Cardiac septum (tissue), 1 donor: ENCODE data around the gene CACNG6. TPM values are rescaled to one million over a fixed set of nuclear protein-coding genes. Genes with fewer than 3 reads are reported as not detected.
"Not testable (repeated sequence)": the region's sequence is repeated elsewhere in the genome, so short reads cannot be mapped to it uniquely, and the experiment has no call there.

ENCODE experiments used
- DNase-seq: peaks from one replicate; pipeline ENCODE4 v3.0.0-alpha.2; 2020; ENCODE audit warnings: low spot score
- intact Hi-C: fragments of 100-400 bp; cut with DNase I; formaldehyde crosslinking; loops from one replicate; pipeline ENCODE4 v1.14.0; 2022
- long read RNA-seq: library from polyadenylated mRNA; unstranded; transcript quantifications from one replicate; pipeline ENCODE4 v2.0.0, GENCODE V29; 2021
- total RNA-seq: library from RNA; stranded (reverse); fragmentation: NEBNext Ultra II Directional; extraction: Animal tissue kit (Norgen Biotek cat#: 25700); gene quantifications from one replicate; pipeline ENCODE4 v1.2.1, GENCODE V29; 2021
- donor health status: DM: no; HTN: no; CAD: no.

CACNG6 gene, protein sequence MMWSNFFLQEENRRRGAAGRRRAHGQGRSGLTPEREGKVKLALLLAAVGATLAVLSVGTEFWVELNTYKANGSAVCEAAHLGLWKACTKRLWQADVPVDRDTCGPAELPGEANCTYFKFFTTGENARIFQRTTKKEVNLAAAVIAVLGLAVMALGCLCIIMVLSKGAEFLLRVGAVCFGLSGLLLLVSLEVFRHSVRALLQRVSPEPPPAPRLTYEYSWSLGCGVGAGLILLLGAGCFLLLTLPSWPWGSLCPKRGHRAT
- not detected for total RNA-seq
- long read RNA-seq = 0 reads

DNA sequence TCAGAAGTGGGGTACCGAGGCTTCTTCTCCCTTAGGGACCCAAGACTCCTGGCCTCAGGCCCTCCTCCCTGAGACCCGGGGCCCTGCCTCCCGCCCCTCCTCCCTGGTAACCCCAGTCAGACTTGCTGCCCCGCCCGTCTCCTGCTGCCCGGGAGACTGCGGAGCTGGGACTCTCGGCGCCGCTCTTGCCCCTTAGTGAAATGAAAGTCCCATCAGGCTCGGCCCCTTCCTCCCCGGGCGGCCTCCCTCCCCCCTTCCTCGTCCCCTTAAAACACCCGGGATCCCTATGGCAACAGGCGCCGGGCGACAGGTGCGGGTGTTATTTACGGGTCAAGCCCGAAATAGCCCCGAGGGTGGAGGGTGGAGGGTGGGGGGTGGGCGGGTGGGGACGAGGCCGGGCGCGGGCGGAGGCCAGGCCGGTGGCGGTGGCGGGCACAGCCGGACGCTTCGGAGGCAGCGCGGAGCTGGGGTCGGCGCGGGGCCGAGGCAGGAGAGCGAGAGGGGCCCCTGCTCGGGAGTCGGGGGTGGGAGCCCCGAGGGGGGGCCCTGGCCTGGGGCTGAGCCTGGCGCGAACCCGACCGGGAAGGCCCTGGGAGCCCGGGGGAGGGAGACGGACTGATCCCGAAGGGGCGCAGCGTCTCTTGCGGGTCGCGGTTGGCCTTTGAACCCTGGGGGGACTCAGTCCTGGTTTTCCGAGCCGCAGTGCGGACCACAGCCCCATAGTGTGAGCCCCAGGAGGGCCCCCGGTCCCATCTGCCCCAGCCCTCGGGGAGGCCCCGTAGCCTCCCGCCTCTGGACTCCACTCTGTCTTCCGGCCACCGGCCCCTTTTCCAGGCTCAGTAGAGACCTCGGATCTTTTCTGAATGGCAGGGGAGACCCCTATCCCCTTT is at the start of gene CACNG6:
Gene CACNG6 (plus strand): TSS at position 414 of the 890 bp plus-strand sequence. CDS start 1,241 bp downstream, outside the sequence.
- no peak for DNase-seq
- intact Hi-C loops = no loop called here

DNA sequence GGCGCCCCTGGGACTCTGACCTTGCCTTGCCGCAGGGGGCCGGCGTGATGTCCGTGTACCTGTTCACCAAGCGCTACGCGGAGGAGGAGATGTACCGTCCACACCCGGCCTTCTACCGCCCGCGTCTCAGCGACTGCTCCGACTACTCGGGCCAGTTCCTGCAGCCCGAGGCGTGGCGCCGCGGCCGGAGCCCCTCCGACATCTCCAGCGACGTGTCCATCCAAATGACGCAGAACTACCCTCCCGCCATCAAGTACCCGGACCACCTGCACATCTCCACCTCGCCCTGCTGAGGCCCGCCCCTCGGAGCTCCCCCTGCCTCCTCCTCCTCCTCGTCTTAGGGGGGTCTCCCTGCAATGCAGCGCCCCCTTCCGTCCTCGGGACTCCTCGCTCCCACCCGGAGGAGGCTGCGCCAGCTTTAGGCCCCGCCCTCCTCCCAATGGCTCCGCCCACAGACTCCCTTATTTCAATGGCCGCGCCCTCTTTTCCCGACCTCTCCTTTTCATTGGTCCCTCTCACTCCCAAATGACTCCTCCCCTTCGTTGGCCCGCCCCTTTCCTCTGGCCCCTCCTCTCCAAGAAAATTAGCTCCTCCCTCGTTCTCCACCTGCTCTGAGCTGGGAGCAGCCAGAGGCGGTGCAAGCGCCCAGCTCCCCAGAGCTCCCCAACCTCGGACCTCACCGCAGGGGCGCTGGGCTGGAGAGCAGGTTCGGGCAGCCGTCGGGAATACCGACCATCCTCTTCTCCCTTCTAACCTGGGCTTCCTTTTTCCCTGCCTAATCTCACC is 49.2 kb upstream of the CACNG6 start:
- intact Hi-C loops = no loop called here
- DNase-seq = no peak

DNA sequence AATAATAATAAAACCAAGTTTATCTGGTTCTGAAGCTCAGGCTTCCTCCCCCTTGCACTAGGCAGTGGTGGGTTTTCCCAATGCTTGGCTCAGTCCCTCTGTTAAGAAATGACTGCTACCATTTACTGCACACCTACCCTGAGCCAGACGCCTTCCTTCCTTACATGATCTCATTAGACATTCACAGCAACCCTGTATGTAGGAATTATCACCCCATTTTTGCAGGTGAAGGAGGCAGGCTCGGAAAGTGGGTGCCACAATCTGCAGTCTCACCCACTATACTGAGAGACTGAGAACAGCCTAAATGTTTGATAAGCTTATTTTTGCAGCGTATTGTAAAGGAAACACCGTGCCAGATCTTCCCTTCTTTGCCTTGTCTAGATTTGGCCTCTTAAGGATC is 47.0 kb upstream of the CACNG6 start:
- no peak for DNase-seq
- intact Hi-C loops = no loop called here

DNA sequence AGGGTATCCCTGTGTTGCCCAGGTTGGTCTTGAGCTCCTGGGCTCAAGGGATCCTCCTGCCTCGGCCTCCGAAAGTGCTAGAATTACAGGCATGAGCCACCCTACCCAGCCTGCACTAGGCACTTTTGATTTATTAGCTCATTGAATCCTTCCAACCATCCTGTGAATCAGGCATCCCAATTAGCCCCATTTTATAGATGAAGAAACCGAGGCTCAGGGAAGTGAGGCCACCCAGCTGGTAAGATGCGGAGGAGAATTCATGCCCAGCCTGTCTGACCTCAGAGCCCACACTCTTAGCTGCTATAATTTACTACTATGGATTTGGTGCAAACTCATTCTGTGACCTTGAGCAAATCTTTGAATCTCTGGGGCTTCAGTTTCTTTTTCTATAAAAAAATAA is 46.5 kb upstream of the CACNG6 start:
- DNase-seq = no peak
- intact Hi-C loops = no loop called here

DNA sequence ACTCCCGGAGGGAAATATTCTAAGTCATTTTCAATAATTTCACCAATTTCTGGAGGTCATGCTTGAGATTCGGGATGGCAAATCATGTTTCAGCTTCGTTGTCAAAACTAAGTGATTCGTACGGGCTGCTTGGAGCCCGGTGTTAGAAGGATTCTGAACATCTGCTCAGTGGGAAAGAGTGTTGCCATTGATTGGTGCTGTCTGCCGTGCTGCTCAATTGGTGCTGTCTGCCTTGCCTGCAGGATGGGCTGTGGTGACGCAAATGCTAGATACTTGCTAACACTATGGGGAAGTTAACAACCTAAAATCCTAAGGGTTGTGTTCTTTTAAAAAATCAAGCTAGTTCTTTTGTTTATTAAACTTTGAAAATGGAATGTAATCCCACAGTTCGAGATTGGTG is 46.0 kb upstream of the CACNG6 start:
- DNase-seq = no peak
- intact Hi-C loops = no loop called here

DNA sequence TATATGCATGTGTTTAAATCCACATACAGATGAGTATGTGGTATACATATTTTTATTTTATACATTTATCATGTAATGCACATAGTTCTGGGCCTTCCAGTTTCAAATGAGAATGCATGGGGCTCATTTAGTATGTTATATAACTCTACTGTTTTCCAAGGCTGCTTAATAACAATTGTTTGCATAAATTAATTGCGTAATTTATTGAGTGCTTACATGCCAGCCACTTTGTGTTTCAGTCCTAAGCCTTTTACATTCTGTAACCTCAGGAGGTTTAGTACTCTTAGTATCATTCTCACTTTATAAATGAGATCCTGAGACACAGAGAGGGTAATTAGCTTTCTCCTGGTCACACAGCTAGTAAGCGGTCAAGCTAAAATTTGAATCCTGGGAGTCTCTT is 45.4 kb upstream of the CACNG6 start:
- DNase-seq = no peak
- intact Hi-C loops = no loop called here

DNA sequence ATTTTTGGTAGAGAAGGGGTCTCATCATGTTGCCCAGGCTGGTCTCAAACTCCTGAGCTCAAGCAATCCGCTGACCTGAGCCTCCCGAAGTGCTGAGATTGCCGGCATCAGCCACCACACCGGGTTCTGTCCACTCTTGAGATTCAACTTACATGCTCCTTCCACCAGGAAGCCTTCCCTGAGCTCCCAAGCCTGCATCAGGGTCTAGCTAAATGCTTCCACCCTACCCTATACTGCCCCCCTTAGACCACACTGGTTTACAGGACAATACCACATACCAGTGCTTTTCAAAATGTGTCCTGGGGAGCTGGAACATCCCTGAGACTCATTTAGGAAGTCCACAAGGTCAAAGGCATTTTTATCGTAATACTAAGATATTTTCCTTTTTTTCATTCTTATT is 43.8 kb upstream of the CACNG6 start:
- intact Hi-C loops = no loop called here
- no peak for DNase-seq

DNA sequence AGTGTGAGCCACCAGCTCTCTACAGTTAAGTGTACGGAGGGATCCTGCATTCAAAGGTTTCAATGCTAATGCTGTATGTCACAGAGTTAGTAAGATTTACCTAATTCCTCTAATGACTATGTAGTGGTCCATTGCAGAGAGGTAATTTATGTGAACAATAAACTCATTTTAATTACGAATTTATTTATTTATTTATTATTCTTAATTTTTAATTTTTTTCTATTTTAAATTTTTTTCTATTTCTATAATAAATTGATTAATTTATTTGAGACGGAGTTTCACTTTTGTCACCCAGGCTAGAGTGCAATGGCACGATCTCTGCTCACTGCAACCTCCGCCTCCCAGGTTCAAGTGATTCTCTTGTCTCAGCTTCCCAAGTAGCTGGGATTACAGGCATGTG is 42.8 kb upstream of the CACNG6 start:
- intact Hi-C loops, DNase-seq: not testable (repeated sequence)

DNA sequence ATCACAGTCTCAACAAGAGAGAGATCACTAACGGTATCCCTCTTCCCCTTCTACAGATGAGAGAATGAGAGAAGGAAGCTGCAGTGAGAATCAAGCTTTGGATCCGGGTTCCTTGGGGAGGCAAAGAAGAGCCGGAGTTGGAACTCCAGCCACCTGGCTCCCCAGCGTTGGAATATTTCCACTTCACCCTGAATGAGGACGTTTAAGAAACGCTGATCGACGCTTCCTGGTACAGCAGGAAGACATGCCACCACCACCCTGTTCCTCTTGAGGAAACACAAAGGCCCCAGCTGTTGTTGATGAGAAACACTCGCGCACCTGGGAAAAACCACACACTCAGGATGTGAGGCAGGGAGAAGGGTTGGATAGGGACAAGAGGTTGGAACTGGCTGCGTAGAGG is 40.0 kb upstream of the CACNG6 start:
- intact Hi-C loops = no loop called here

DNA sequence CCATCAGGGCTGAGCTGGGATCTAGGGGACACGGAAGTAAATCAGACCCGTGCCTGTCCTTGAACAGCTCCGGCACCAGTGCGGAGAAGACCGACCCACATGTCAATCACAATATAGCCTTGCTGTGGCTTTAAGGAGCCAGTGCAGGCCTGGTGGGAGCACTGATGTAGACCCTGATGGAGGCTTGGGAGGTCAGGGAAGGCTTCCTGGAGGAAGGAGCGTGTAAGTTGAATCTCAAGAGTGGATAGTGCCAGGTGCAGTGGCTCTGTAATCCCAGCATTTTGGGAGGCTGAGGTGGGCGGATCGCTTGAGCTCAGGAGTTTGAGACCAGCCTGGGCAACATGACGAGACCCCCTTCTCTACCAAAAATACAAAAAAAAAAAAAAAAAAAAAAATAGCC is 39.5 kb upstream of the CACNG6 start:
- no peak for DNase-seq
- intact Hi-C loops = no loop called here

More for the DNA sequence above, 40.0 kb upstream of the CACNG6 start:
- no peak for DNase-seq

DNA sequence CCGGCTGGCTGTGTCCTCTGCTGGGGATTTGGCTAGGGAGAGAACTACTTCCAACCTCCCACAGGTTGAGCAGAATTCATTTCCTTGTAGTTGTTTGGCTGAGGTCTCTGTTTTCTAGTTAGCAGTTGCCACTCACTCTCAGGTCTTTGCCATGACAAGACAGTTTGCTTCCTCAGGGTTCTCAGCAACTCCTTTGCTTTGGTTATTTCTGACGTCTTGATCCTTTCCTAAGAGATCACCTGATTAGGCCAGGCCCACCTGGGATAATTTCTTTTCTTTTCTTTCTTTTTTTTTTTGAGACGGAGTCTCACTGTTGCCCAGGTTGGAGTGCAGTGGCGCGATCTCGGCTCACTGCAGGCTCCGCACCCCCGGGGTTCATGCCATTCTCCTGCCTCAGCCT is 38.1 kb upstream of the CACNG6 start:
- DNase-seq = no peak
- intact Hi-C loops = no loop called here

DNA sequence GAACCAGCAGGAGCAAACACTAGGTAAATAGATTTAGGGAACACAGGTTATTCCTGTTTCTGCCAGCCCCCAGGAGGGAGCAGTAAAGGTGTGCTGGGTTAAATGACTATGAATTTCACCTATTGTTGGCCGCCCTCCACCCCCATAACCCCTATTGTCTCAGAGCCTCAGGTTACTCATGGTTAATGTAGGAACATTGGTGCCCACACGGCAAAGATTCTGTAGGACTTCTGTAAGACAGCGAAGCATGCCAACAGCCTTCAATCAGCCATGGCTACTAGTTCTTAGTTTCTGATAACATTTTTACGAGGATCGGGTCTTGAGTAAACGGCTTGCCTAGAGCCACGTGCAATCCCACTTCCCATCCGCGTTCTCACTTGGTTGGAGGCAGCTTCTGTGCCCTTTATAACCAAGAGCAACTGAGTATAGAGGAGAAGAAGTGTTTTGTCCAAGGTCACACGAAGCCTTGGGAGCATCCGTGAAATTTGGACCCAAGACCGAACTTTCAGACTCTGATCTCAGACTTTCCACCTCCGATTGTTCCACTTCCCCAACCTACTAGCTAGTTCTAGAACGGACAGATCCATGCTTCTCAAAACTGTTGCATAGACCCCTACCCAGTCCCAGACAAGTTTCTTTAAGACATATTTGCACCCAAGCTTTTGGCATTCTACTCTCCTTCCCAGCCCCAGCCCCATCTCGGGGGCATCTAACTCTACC is 33.8 kb upstream of the CACNG6 start:
- no peak for DNase-seq
- intact Hi-C loops = no loop called here

DNA sequence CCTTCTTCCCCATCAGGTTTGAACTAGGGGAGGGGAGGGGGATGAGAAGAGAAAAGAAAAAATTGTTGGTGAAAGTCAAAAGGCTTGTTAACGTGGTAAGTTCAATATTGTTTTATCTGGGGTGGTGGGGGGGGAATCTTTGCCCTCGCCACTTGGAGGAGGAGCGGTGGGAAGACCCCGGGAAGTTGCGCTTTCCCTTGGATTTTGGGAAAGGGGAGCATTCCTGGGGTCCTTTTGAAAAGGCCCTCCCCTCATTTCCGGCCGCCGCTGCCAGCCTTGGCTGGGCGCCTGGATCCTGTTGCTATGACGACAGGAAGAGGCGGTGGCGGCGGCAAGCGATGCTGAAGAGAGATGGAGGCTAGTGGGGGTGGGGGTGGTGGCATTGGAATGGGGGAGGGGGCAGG is 33.3 kb upstream of the CACNG6 start:
- intact Hi-C loops = no loop called here
- DNase-seq = no peak

DNA sequence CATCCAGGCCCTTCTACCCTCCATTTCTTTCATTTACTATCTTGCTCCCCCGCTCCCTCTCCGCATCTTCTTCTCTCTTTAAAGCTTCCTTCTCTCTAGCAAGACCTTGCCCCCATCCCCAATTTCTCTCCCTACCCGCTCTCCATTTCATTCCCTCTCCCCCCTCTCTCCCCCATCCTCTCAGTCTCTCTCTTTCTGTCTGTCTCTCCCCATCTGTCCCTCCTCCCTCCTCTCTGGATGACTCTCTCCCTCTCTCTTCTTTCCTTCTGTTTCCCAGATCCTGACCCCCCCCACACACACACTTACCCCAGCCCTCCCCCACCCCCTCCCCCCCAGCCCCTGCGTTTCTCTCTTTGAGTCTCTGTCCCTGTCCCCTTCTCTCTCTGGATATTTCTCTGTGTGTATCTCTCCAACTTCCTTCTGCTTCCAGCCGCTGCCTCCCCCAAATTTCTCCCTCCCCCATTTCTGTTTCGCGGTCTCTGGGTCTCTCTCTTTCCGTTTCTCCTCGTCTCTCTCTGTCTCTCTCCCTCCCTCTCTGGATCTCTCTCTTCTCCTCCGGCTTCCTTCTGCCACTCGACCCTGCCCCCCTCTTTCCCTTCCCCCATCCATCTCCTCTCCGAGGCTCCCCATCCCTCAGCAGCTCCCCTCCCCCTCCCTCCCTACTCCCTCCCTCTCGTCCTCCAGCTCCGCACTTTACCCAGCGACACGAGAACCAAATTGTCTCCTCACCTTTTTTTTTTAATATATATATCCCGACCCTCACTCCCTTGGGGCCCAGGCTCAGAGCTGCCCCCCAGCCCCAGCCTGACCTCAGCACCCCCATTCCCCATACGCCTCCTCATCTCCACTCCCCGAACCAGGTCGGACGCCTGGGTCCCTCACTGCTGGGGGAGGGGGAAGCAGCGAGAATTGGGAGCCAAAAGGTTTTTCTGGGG is 32.3 kb upstream of the CACNG6 start:
- DNase-seq = no peak
- intact Hi-C loops = no loop called here

DNA sequence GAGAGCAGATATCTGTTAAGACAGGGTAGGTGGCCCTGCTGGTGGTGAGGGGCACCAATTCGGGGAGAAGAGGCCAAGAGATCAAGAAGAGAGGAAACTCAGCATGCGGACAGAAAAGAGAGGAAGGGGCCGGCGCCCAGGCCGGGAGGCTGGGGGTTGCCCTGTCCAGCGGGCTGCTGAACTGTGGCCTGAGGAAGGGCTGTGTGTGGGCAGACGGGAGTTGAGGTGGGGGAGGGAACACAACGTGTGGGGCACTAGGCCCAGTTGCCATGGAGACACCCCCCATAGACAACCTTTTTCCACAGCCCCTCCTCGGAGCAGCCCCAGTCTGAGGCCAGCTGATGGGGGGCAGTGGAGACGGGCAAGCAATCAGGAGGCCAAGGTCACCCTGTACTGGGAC is 31.2 kb upstream of the CACNG6 start:
- intact Hi-C loops = no loop called here
- DNase-seq = no peak

DNA sequence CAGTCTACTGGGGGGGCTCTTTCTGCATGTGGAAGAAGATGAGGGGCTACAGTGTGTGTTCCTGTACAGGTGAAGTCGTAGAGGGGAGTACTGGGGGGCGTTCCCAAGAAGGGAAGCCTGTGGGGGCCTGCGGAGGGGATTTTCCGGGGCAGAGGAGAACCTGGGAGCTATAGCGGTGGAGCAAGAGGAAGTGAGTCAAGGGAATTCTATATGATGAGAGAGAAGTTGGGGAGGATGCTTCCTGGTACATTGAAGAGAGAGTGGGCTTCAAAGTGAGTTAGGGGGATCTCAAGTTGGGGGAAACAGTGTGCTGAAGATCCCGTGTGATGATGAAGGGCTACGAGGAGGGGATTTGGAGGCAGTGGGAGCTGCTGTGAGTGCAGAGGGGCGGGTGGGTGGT is 30.6 kb upstream of the CACNG6 start:
- DNase-seq = no peak

DNA sequence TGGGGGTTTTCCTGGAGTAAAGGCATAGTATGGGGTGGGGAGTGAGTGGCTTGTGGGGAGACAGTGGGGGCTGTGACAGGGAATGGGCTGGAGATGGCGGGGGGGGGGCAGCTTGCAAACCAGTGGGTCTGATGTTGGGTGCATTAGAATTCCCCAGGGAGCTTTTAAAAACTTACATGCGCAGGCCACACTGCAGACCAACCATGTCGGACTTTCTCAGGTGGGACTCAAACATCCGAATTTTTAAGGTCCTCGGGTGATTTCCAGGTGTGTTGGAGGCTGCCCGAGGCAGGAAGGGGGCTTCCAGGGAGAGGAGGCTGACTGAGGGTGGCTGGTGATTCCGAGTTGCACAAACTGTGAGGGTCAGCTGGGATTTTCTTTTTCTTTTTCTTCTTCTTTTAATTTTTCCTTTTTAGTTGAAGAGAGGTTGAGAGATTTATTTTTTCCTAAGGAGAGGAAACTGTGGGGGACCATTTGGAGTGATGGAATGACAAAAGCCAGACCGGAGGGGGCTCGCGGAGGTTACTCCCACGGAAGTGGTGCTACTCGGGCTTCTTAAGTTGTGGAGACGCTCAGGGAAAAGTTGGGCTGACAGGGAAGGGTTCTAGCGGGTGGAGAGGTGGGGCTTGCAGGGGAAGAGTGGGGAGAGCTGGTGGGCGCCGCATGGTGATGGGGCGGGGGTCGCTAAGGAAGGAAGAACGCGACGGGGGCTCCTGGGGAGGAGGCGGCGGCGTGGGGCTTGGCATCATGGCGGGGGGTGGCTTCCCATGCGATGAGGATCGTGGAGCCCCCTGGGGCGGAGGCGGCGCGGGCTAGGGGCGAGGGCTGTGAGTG is 29.7 kb upstream of the CACNG6 start:
- DNase-seq = no peak
- intact Hi-C loops = no loop called here

More for the DNA sequence above, 30.6 kb upstream of the CACNG6 start:
- intact Hi-C loops = no loop called here
